K562 (cell line): ENCODE measurements around the gene INKA2. TPM values are rescaled to one million over a fixed set of nuclear protein-coding genes. Genes with fewer than 3 reads are reported as not detected.

Experiments used
- BACH1 ChIP-seq: fragments of 200-800 bp; sonication (Bioruptor generic); IDR thresholded peaks from 2 replicates; pipeline ENCODE4 v1.6.1; 2016; ENCODE audit warnings: missing genetic modification characterization, missing compliant biosample characterization
- GTF2B ChIP-seq: IDR thresholded peaks from 2 replicates; pipeline ENCODE4 v1.6.1; 2011; ENCODE audit not compliant: insufficient read length; ENCODE audit errors: extremely low read depth
- HDAC1 ChIP-seq, 2 experiments: fragments of 450-650 bp; IDR thresholded peaks; 2 replicates each; pipeline ENCODE4 v1.6.1; 2016 to 2017; ENCODE audit warnings: inconsistent platforms in 1 of 2, mild to moderate bottlenecking in 1 of 2, moderate library complexity in 1 of 2
- NFATC3 ChIP-seq: fragments of 450-650 bp; IDR thresholded peaks from 2 replicates; pipeline ENCODE4 v1.6.1; 2017; ENCODE audit warnings: mild to moderate bottlenecking
- RFX1 ChIP-seq: fragments of 450-650 bp; IDR thresholded peaks from 2 replicates; pipeline ENCODE4 v1.6.1; 2016; ENCODE audit warnings: mild to moderate bottlenecking, moderate library complexity
- SMAD2 ChIP-seq: fragments of 150-350 bp; IDR thresholded peaks from 2 replicates; pipeline ENCODE4 v1.6.1; 2014; ENCODE audit warnings: low read depth, mild to moderate bottlenecking, low read length
- SMARCE1 ChIP-seq: fragments of 450-650 bp; IDR thresholded peaks from 2 replicates; pipeline ENCODE4 v1.7.1; 2016; ENCODE audit warnings: mild to moderate bottlenecking
- YBX1 ChIP-seq: fragments of 450-650 bp; IDR thresholded peaks from 2 replicates; pipeline ENCODE4 v1.7.1; 2016; ENCODE audit warnings: mild to moderate bottlenecking
- ZBTB5 ChIP-seq: fragments of 450-650 bp; IDR thresholded peaks from 2 replicates; pipeline ENCODE4 v1.6.1; 2017; ENCODE audit warnings: antibody characterized with exemption
- ZBTB7A ChIP-seq: IDR thresholded peaks from 2 replicates; pipeline ENCODE4 v1.6.1; 2011; ENCODE audit warnings: low read depth, mild to moderate bottlenecking, low read length, moderate library complexity, borderline replicate concordance; ENCODE audit not compliant: control insufficient read depth
- ZHX1 ChIP-seq: fragments of 150-350 bp; conservative IDR thresholded peaks from 2 replicates; pipeline ENCODE4 v1.6.1; 2014; ENCODE audit warnings: low read length
- ZNF212 ChIP-seq: fragments of 450-650 bp; formaldehyde crosslinking; IDR thresholded peaks from 2 replicates; pipeline ENCODE4 v1.4.0; 2020; ENCODE audit warnings: mild to moderate bottlenecking
- ZNF318 ChIP-seq, 2 experiments: fragments of 450-650 bp; IDR thresholded peaks; 2 replicates each; pipeline ENCODE4 v1.6.1; 2016; ENCODE audit warnings: mild to moderate bottlenecking in 2 of 2, borderline replicate concordance in 1 of 2, low read depth in 1 of 2, moderate library complexity in 1 of 2
- polyA plus RNA-seq, 8 experiments: library from polyadenylated mRNA; depleted of rRNA in 4 of 8; stranded (reverse) in 5 of 8; unstranded in 3 of 8; fragments of >200 nt; fragmentation: Nextera tagmentation in 2 of 8; fragmentation: Illumina TruSeq in 1 of 8; extraction: Ambion mirVana in 2 of 8; extraction: Trizol in 1 of 8; gene quantifications; 2 replicates each; pipeline versions ENCODE4 v1.2.1 to v1.2.3, GENCODE V29; 2011 to 2014; ENCODE audit warnings: inconsistent platforms in 1 of 8, missing spikeins in 1 of 8
- total RNA-seq, 7 experiments: library from RNA; depleted of rRNA in 6 of 7; stranded (reverse); fragments of >200 nt in 6 of 7; fragmentation: Illumina TruSeq in 2 of 7; extraction: Trizol in 2 of 7; gene quantifications; 2 replicates each; pipeline versions ENCODE4 v1.2.1 to v1.2.3, GENCODE V29; 2011 to 2021; ENCODE audit warnings: low replicate concordance in 1 of 7

The INKA2 gene
- total and polyA plus RNA-seq, 9 of the 15 experiments (the other 6 are each of a cell fraction or from before 2014, with no cell fraction given): 0.04 to 1.4 (median 0.26) TPM; not detected in 1

- TF ChIP-seq ZNF318 (IDR thresholded peaks at IDR 0.05; ENCODE audit: borderline replicate concordance in 1 of 2, low read depth in 1 of 2) (no peak), GTF2B (no peak), HDAC1 (IDR thresholded peaks at IDR 0.05) (no peak), ZBTB7A (no peak), BACH1 (tag) (no peak), SMARCE1 (no peak), RFX1 (no peak), ZBTB5 (no peak), ZHX1 (no peak), SMAD2 (no peak), NFATC3 (no peak), YBX1 (no peak), ZNF212 (CRISPR knock-in tag) (no peak)
Measured at GRCh38 chr1:111754984-111755330, 15.8 kb upstream of the INKA2 start (continued).
